HCT116 (cell line): ENCODE data around the gene SNCAIP. TPM values are rescaled to one million over a fixed set of nuclear protein-coding genes. Genes with fewer than 3 reads are reported as not detected.

ENCODE experiments used
- ATAC-seq: fragments of 200-7000 bp; cut with Tn5 transposase; 2 replicates; pipeline ENCODE4 v1.9.1; 2020; ENCODE audit warnings: mild to moderate bottlenecking, moderate library complexity
- BruUV-seq: library from RNA; stranded (reverse); fragments of 400-500 nt; replicated peaks from 2 replicates; lab custom pipeline; 2021; lab: Mats Ljungman, UMichigan
- CTCF ChIA-PET: fragments of 300-600 bp; sonication (Branson Sonifier 250); formaldehyde crosslinking; loops from one replicate; lab custom pipeline; 2021; ENCODE audit warnings: antibody characterized with exemption; lab: Charles Lee
- POLR2A ChIA-PET: fragments of 300-600, 350-600 bp; sonication (Branson Sonifier 250); formaldehyde crosslinking; loops from one replicate; lab custom pipeline; 2021; ENCODE audit warnings: antibody characterized with exemption; lab: Charles Lee
- RAD21 ChIA-PET, 2 experiments: fragments of 300-600 bp; sonication (Branson Sonifier 250); formaldehyde crosslinking; loops; one replicate each; lab custom pipeline; 2023; ENCODE audit warnings: low total read pairs in 2 of 2; ENCODE audit not compliant: uncharacterized antibody in 2 of 2, unreplicated experiment in 2 of 2, low non-redundant PET in 1 of 2; lab: Charles Lee
- DNase-seq: peaks from one replicate; pipeline ENCODE4 v3.0.0-alpha.2; 2010; ENCODE audit warnings: low read depth, low spot score
- H2AFZ ChIP-seq: fragments of 200-600 bp; shearing (Covaris generic), sonication (generic); 2 replicates; pipeline ENCODE4 v1.6.1; 2017; ENCODE audit warnings: low read depth, mixed run types, mixed read lengths, antibody characterized with exemption, low read length; ENCODE audit not compliant: poor library complexity, severe bottlenecking
- H3K27ac ChIP-seq: 2 replicates; pipeline ENCODE4 v1.5.1; 2012; ENCODE audit warnings: low read depth, low read length
- H3K27me3 ChIP-seq: fragments of 200-600 bp; sonication (generic); 2 replicates; pipeline ENCODE4 v1.6.1; 2016; ENCODE audit warnings: mixed run types, low read length, mixed read lengths; ENCODE audit not compliant: insufficient read depth
- H3K36me3 ChIP-seq, 2 experiments: fragments of 200-500 bp in 1 of 2; fragments of 200-600 bp in 1 of 2; sonication (Bioruptor generic) in 1 of 2; sonication (generic) in 1 of 2; 2 replicates each; pipeline versions ENCODE4 v1.5.1 to v1.6.1; 2014 to 2016; ENCODE audit warnings: low read length in 2 of 2, inconsistent platforms in 1 of 2, mixed read lengths in 1 of 2, mixed run types in 1 of 2; ENCODE audit not compliant: insufficient read depth in 2 of 2, control insufficient read depth in 1 of 2
- H3K4me1 ChIP-seq, 2 experiments: fragments of 200-600 bp in 1 of 2; sonication (generic) in 1 of 2; 2 replicates each; pipeline versions ENCODE4 v1.5.1 to v1.6.1; 2012 to 2017; ENCODE audit warnings: low read length in 2 of 2, inconsistent platforms in 1 of 2, mild to moderate bottlenecking in 1 of 2, mixed read lengths in 1 of 2, mixed run types in 1 of 2, moderate library complexity in 1 of 2; ENCODE audit not compliant: insufficient read depth in 2 of 2, control insufficient read depth in 1 of 2
- H3K4me2 ChIP-seq: fragments of 200-600 bp; sonication (generic); 2 replicates; pipeline ENCODE4 v1.6.1; 2017; ENCODE audit warnings: mixed run types, low read length, mixed read lengths
- H3K4me3 ChIP-seq, 2 experiments: fragments of 200-600 bp in 1 of 2; sonication (generic) in 1 of 2; replicated peaks in 1 of 2; 2 replicates each; pipeline ENCODE4 v1.5.1; 2011 to 2016; ENCODE audit warnings: low read length in 2 of 2, control low read depth in 1 of 2, low read depth in 1 of 2, mild to moderate bottlenecking in 1 of 2, mixed read lengths in 1 of 2, mixed run types in 1 of 2
- H3K79me2 ChIP-seq: fragments of 200-600 bp; sonication (generic); 2 replicates; pipeline ENCODE4 v1.6.1; 2017; ENCODE audit warnings: mild to moderate bottlenecking, mixed run types, low read length, moderate library complexity, mixed read lengths; ENCODE audit not compliant: insufficient read depth
- H3K9ac ChIP-seq: fragments of 200-600 bp; sonication (generic); 2 replicates; pipeline ENCODE4 v1.6.1; 2016; ENCODE audit warnings: low read length, mixed read lengths
- H3K9me2 ChIP-seq: fragments of 200-600 bp; sonication (generic), shearing (Covaris generic); 2 replicates; pipeline ENCODE4 v1.6.1; 2017; ENCODE audit warnings: mixed run types, mild to moderate bottlenecking, moderate library complexity; ENCODE audit not compliant: insufficient read depth
- H3K9me3 ChIP-seq, 2 experiments: fragments of 200-500 bp in 1 of 2; fragments of 200-600 bp in 1 of 2; sonication (Bioruptor generic) in 1 of 2; sonication (generic) in 1 of 2; 2 replicates each; pipeline ENCODE4 v1.6.1; 2014 to 2017; ENCODE audit warnings: low read length in 2 of 2, mixed read lengths in 2 of 2, inconsistent platforms in 1 of 2, low read depth in 1 of 2, mild to moderate bottlenecking in 1 of 2, mixed run types in 1 of 2, moderate library complexity in 1 of 2; ENCODE audit not compliant: control insufficient read depth in 1 of 2, insufficient read depth in 1 of 2
- H4K20me1 ChIP-seq: fragments of 200-600 bp; sonication (generic), shearing (Covaris generic); 2 replicates; pipeline ENCODE4 v1.6.1; 2017; ENCODE audit warnings: mixed run types, mild to moderate bottlenecking, moderate library complexity; ENCODE audit not compliant: insufficient read depth
- CBX3 ChIP-seq: IDR thresholded peaks from 2 replicates; pipeline ENCODE4 v1.6.1; 2012; ENCODE audit warnings: low read depth
- CEBPB ChIP-seq: IDR thresholded peaks from 2 replicates; pipeline ENCODE4 v1.6.1; 2012; ENCODE audit warnings: low read depth
- ELF1 ChIP-seq: IDR thresholded peaks from 2 replicates; pipeline ENCODE4 v1.6.1; 2012; ENCODE audit warnings: low read depth, borderline replicate concordance
- EZH2 ChIP-seq: fragments of 200-600 bp; sonication (generic); IDR thresholded peaks from 2 replicates; pipeline ENCODE4 v1.6.1; 2017; ENCODE audit warnings: antibody characterized with exemption, mixed run types
- EZH2phosphoT487 ChIP-seq: fragments of 200-600 bp; IDR thresholded peaks from 2 replicates; pipeline ENCODE4 v1.6.1; 2018; ENCODE audit warnings: antibody characterized with exemption, borderline replicate concordance
- JUND ChIP-seq: IDR thresholded peaks from 2 replicates; pipeline ENCODE4 v1.6.1; 2012
- MAX ChIP-seq: IDR thresholded peaks from 2 replicates; pipeline ENCODE4 v1.6.1; 2012
- POLR2A ChIP-seq: IDR thresholded peaks from 2 replicates; pipeline ENCODE4 v1.7.0; 2011; ENCODE audit warnings: borderline replicate concordance; ENCODE audit not compliant: insufficient read depth, insufficient read length; ENCODE audit errors: extremely low read depth
- POLR2AphosphoS5 ChIP-seq: IDR thresholded peaks from 2 replicates; pipeline ENCODE4 v1.6.1; 2011; ENCODE audit warnings: mild to moderate bottlenecking, low read depth, low read length, moderate library complexity
- REST ChIP-seq: IDR thresholded peaks from 2 replicates; pipeline ENCODE4 v1.6.1; 2012; ENCODE audit warnings: low read depth
- SIN3A ChIP-seq: IDR thresholded peaks from 2 replicates; pipeline ENCODE4 v1.6.1; 2012; ENCODE audit warnings: low read depth
- TCF7L2 ChIP-seq: IDR thresholded peaks from 2 replicates; pipeline ENCODE4 v1.7.0; 2011; ENCODE audit warnings: borderline replicate concordance, inconsistent platforms; ENCODE audit not compliant: insufficient read depth, insufficient read length; ENCODE audit errors: extremely low read depth
- YY1 ChIP-seq: IDR thresholded peaks from 2 replicates; pipeline ENCODE4 v1.6.1; 2011; ENCODE audit warnings: low read length, low read depth, moderate library complexity, mild to moderate bottlenecking; ENCODE audit not compliant: insufficient replicate concordance; ENCODE audit errors: extremely low read depth
- ZBTB33 ChIP-seq: IDR thresholded peaks from 2 replicates; pipeline ENCODE4 v1.6.1; 2011; ENCODE audit warnings: mild to moderate bottlenecking, low read length, moderate library complexity; ENCODE audit not compliant: insufficient replicate concordance; ENCODE audit errors: extremely low read depth
- ZFX ChIP-seq: fragments of 450-650 bp; IDR thresholded peaks from 2 replicates; pipeline ENCODE4 v1.6.1; 2017
- ZNF274 ChIP-seq: fragments of 200-500 bp; sonication (Bioruptor generic); IDR thresholded peaks from 2 replicates; pipeline ENCODE4 v1.6.1; 2014; ENCODE audit warnings: mild to moderate bottlenecking, low read depth, low read length, inconsistent platforms
- intact Hi-C: fragments of 100-400 bp; cut with micrococcal nuclease; formaldehyde crosslinking; loops from 2 replicates; pipeline ENCODE4 v1.10.0; 2022
- total RNA-seq: library from RNA; stranded (reverse); gene quantifications from one replicate; pipeline ENCODE4 v1.2.1, GENCODE V29; 2021; ENCODE audit not compliant: unreplicated experiment

SNCAIP gene
- total RNA-seq, 1 experiment from 2014 or later = not detected

- Histone ChIP-seq H3K9me3 (no peaks in the 10 kb centered on the region), H3K4me1 (no peaks in the 10 kb centered on the region), H2AFZ (no peak overlapping the region), H3K4me2 (no peak overlapping the region), H4K20me1 (no peaks in the 10 kb centered on the region), H3K9ac (no peak overlapping the region), H3K4me3 (no peak overlapping the region), H3K79me2 (no peaks in the 10 kb centered on the region), H3K9me2 (no peaks in the 10 kb centered on the region), H3K36me3 (no peaks in the 10 kb centered on the region), H3K27me3 (no peaks in the 10 kb centered on the region), H3K27ac (no peak overlapping the region)
- no peak for ATAC-seq
- ChIA-PET POLR2A (no interaction called here), CTCF (no interaction called here), RAD21 (no interaction called here)
- intact Hi-C loops = no loop called here
- no peak for TF ChIP-seq CBX3
- BruUV-seq = no TSS peak
- no peak for DNase-seq
These were observed 59.6 kb downstream of the SNCAIP start for GRCh38 chr5:122371511-122372151.

- H3K9me2 ChIP-seq = no peaks in the 10 kb centered on the region
- H3K4me3 ChIP-seq = no peak overlapping the region
- H2AFZ ChIP-seq = no peak overlapping the region
- intact Hi-C loops = no loop called here
- CTCF ChIA-PET = no interaction called here
- POLR2A ChIA-PET = no interaction called here
- no peaks in the 10 kb centered on the region for H3K36me3 ChIP-seq
- no peak overlapping the region for H3K9ac ChIP-seq
- BruUV-seq = no TSS peak
- DNase-seq = no peak
- no peaks in the 10 kb centered on the region for H3K4me1 ChIP-seq
- no peak overlapping the region for H3K4me2 ChIP-seq
- H3K9me3 ChIP-seq = no peaks in the 10 kb centered on the region
- no peak for ATAC-seq
- no peaks in the 10 kb centered on the region for H3K79me2 ChIP-seq
- RAD21 ChIA-PET = no interaction called here
- H4K20me1 ChIP-seq = no peaks in the 10 kb centered on the region
- H3K27me3 ChIP-seq = no peaks in the 10 kb centered on the region
- H3K27ac ChIP-seq = no peak overlapping the region
- TF ChIP-seq YY1 (no peak), EZH2 (no peak), CBX3 (no peak), JUND (no peak), ZFX (no peak), ZNF274 (no peak), CEBPB (no peak), POLR2A (no peak), ZBTB33 (no peak), TCF7L2 (no peak), ELF1 (no peak), EZH2phosphoT487 (no peak), REST (no peak), MAX (no peak), POLR2AphosphoS5 (no peak), SIN3A (no peak)
These were observed 62.1 kb downstream of the SNCAIP start for GRCh38 chr5:122374110-122374509.
